ENCODE results near the gene CPNE7. TPM values are rescaled to one million over a fixed set of nuclear protein-coding genes. Genes with fewer than 3 reads are reported as not detected.
A peak's percentile ranks its signal among the peaks of the same experiment; 100 is the strongest.

The CPNE7 gene
- total RNA-seq, 1 experiment from 2014 or later, result 40.4 TPM

GRCh38 chr16:89573826-89574680 is 1.5 kb upstream of the CPNE7 start:
- no peak overlapping the region for H3K4me3 Mint-ChIP-seq (ENCODE audit: unreplicated experiment)
- peaks cover 14% of the 10 kb centered on the region for H3K4me1 Mint-ChIP-seq (ENCODE audit: low read depth, unreplicated experiment)
- Histone ChIP-seq H3K4me3 (ENCODE audit: low read depth, low read length) (no peak overlapping the region), H3K27me3 (replicated peaks; ENCODE audit: control insufficient read depth, insufficient read depth, low read length) (no peaks in the 10 kb centered on the region), H3K9me3 (no peaks in the 10 kb centered on the region), H3K4me1 (peaks cover 27% of the 10 kb centered on the region), H3K36me3 (ENCODE audit: control insufficient read depth, insufficient read depth, low read length) (0 out of 2 replicates have a peak, but pooled peaks cover 1% of the 10 kb centered on the region)
- H3K9me3 Mint-ChIP-seq (ENCODE audit: unreplicated experiment), result no peaks in the 10 kb centered on the region
- TF ChIP-seq CTCF (IDR thresholded peaks at IDR 0.05; ENCODE audit: insufficient read depth in 1 of 2, low read depth in 1 of 2, low read length in 1 of 2, severe bottlenecking in 1 of 2, unreplicated experiment in 1 of 2), result no peak
- ChIA-PET POLR2A (no interaction called here), CTCF (no interaction called here)
- intact Hi-C loops (cut with micrococcal nuclease; ENCODE audit: unreplicated experiment), result no loop called here
- no peak overlapping the region for H3K27ac Mint-ChIP-seq (ENCODE audit: unreplicated experiment)
- DNase-seq, result no peak
- no peaks in the 10 kb centered on the region for H3K27me3 Mint-ChIP-seq (ENCODE audit: insufficient read depth, unreplicated experiment)
- peaks cover 24% of the 10 kb centered on the region for H3K36me3 Mint-ChIP-seq (ENCODE audit: insufficient read depth, unreplicated experiment)
- BruUV-seq (replicated peaks), result no TSS peak

DNA sequence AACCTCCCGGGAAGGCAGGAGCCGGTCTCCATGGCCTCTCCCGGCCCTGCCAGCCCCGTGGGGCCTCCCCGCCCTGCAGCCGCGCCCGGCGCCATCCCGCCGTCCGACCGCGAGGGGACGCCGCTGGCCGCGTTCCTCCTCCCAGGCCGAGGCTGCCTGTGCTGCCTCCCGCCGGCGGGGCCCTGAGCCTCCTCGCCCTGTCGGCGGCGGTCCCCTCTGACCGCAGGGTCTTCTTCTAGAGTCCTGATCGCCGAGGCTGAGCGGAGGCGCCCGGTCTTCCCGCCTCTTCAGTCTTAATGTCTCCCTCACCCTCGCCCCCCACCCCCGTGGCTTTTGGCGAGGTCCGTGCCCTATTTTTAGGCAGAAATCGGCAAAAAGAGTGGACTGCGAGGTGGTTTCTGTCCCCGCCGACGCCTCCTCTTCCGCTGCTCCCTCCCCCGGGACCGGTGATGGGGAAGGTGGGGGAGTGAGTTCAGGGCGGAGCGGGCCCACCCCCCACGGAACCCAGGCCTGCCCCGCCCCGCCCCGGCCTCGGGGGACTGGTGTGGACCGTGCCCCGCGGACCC is 794 bp upstream of the CPNE7 start:
- H3K4me3 ChIP-seq (ENCODE audit: low read depth, low read length), result peak overlapping the region; percentile 86
- POLR2A ChIA-PET, result no interaction called here
- peak in 1 of 2 experiments; percentile 64 for DNase-seq
- Mint-ChIP-seq H3K4me3 (ENCODE audit: unreplicated experiment) (peak overlapping the region; percentile 59), H3K9me3 (ENCODE audit: unreplicated experiment) (no peaks in the 10 kb centered on the region), H3K27ac (ENCODE audit: unreplicated experiment) (no peak overlapping the region), H3K36me3 (ENCODE audit: insufficient read depth, unreplicated experiment) (peaks cover 17% of the 10 kb centered on the region), H3K4me1 (ENCODE audit: low read depth, unreplicated experiment) (peaks cover 14% of the 10 kb centered on the region), H3K27me3 (ENCODE audit: insufficient read depth, unreplicated experiment) (no peaks in the 10 kb centered on the region)
- no peaks in the 10 kb centered on the region for H3K9me3 ChIP-seq
- TF ChIP-seq CTCF (IDR thresholded peaks at IDR 0.05; ENCODE audit: insufficient read depth in 1 of 2, low read depth in 1 of 2, low read length in 1 of 2, severe bottlenecking in 1 of 2, unreplicated experiment in 1 of 2), result peak in 1 of 2 experiments; percentile 11
- peaks cover 27% of the 10 kb centered on the region for H3K4me1 ChIP-seq
- H3K36me3 ChIP-seq (ENCODE audit: control insufficient read depth, insufficient read depth, low read length), result 0 out of 2 replicates have a peak, but pooled peaks cover 4% of the 10 kb centered on the region
- no peaks in the 10 kb centered on the region for H3K27me3 ChIP-seq (replicated peaks; ENCODE audit: control insufficient read depth, insufficient read depth, low read length)
- intact Hi-C loops (cut with micrococcal nuclease; ENCODE audit: unreplicated experiment), result no loop called here
- CTCF ChIA-PET, result interaction anchor here (0.6 kb wide), 1 partner anchor 261 kb away, joined by 4 read pairs; no protein-coding TSS in a partner anchor
- BruUV-seq (replicated peaks), result no TSS peak

- TF ChIP-seq CTCF (IDR thresholded peaks at IDR 0.05; ENCODE audit: insufficient read depth in 1 of 2, low read depth in 1 of 2, low read length in 1 of 2, severe bottlenecking in 1 of 2, unreplicated experiment in 1 of 2), result no peak
- H3K36me3 ChIP-seq (ENCODE audit: control insufficient read depth, insufficient read depth, low read length), result 0 out of 2 replicates have a peak, but pooled peaks cover 4% of the 10 kb centered on the region
- DNase-seq, result no peak
These were observed 846 bp downstream of the CPNE7 start for GRCh38 chr16:89576153-89577054.

More at GRCh38 chr16:89576153-89577054, 846 bp downstream of the CPNE7 start:
- Mint-ChIP-seq H3K4me1 (ENCODE audit: low read depth, unreplicated experiment) (peaks cover 14% of the 10 kb centered on the region), H3K36me3 (ENCODE audit: insufficient read depth, unreplicated experiment) (peaks cover 2% of the 10 kb centered on the region), H3K27ac (ENCODE audit: unreplicated experiment) (no peak overlapping the region), H3K27me3 (ENCODE audit: insufficient read depth, unreplicated experiment) (no peaks in the 10 kb centered on the region), H3K9me3 (ENCODE audit: unreplicated experiment) (no peaks in the 10 kb centered on the region), H3K4me3 (ENCODE audit: unreplicated experiment) (peak overlapping the region; percentile 59)
- intact Hi-C loops (cut with micrococcal nuclease; ENCODE audit: unreplicated experiment), result no loop called here
- ChIA-PET CTCF (no interaction called here), POLR2A (interaction anchor here (0.6 kb wide), 3 partner anchors 56 to 124 kb away, joined by 3 to 4 read pairs (median 3); no protein-coding TSS in a partner anchor)
- no peaks in the 10 kb centered on the region for H3K9me3 ChIP-seq
- H3K4me1 ChIP-seq, result peaks cover 27% of the 10 kb centered on the region
- H3K4me3 ChIP-seq (ENCODE audit: low read depth, low read length), result peak overlapping the region; percentile 86
- H3K27me3 ChIP-seq (replicated peaks; ENCODE audit: control insufficient read depth, insufficient read depth, low read length), result no peaks in the 10 kb centered on the region
- BruUV-seq (replicated peaks), result no TSS peak

Measured in Caco-2 (cell line).